ENCODE measurements around the gene HHIPL1. TPM values are rescaled to one million over a fixed set of nuclear protein-coding genes. Genes with fewer than 3 reads are reported as not detected.

HHIPL1 gene
- total RNA-seq, 1 experiment from 2014 or later: 2.6 TPM

- H4K8ac ChIP-seq (replicated peaks; ENCODE audit: insufficient read length, low read depth, low read length): no peak overlapping the region
- no peak overlapping the region for H3T11ph ChIP-seq (ENCODE audit: low read length)
- Mint-ChIP-seq H3K36me3 (ENCODE audit: insufficient read depth in 1 of 3, low read depth in 3 of 3) (no peaks in the 10 kb centered on the region; a peak in 1 of 7 replicates), H3K9me3 (no peaks in the 10 kb centered on the region; a peak in 1 of 5 replicates), H3K4me3 (no peak overlapping the region), H3K27ac (no peak overlapping the region), H3K4me1 (peaks cover 12 to 19% of the 10 kb centered on the region in 2 experiments), H3K27me3 (ENCODE audit: low read depth) (peaks cover 29% of the 10 kb centered on the region)
- H2BK120ac ChIP-seq (ENCODE audit: low read depth, low read length, poor library complexity, severe bottlenecking): no peak overlapping the region
- no peak overlapping the region for H2BK5ac ChIP-seq (ENCODE audit: insufficient read length, low read length)
- no peak overlapping the region for H3K23ac ChIP-seq (ENCODE audit: insufficient read length, low read depth, low read length)
- no peak for TF ChIP-seq CTCF (conservative IDR thresholded peaks at IDR 0.05)
- H2AK5ac ChIP-seq (ENCODE audit: insufficient read length, low read length): no peak overlapping the region
- H3K23me2 ChIP-seq (ENCODE audit: insufficient read length, low read depth, low read length, poor library complexity, severe bottlenecking): no peaks in the 10 kb centered on the region
- H3K56ac ChIP-seq (ENCODE audit: insufficient read length, low read depth, low read length): no peak overlapping the region
- H4K91ac ChIP-seq (ENCODE audit: insufficient read length, low read depth, low read length): no peak overlapping the region
- H3K18ac ChIP-seq (ENCODE audit: insufficient read length, low read depth, low read length): no peak overlapping the region
- DNase-seq: no peak
- no peak overlapping the region for H3K4ac ChIP-seq (ENCODE audit: low read depth, low read length)
- H2AFZ ChIP-seq (ENCODE audit: low read length): no peak overlapping the region
- WGBS (ENCODE audit: extremely low coverage, insufficient read length, low lambda C conversion rate): no CpG with 5 or more reads among the region's 4 CpGs
- no peak overlapping the region for H2BK15ac ChIP-seq (ENCODE audit: low read depth, low read length)
- no peak overlapping the region for H2BK20ac ChIP-seq (ENCODE audit: low read depth, low read length, poor library complexity, severe bottlenecking)
- no peaks in the 10 kb centered on the region for H3K79me2 ChIP-seq (ENCODE audit: insufficient read depth, low read length)
- no peaks in the 10 kb centered on the region for H3K9me3 ChIP-seq (ENCODE audit: control insufficient read depth, low read depth, low read length)
- no peak overlapping the region for H3K4me2 ChIP-seq (ENCODE audit: insufficient read depth, insufficient read length, low read length)
- no peak overlapping the region for H3K27ac ChIP-seq (ENCODE audit: insufficient read length, low read depth, low read length)
- H3K9ac ChIP-seq (ENCODE audit: extremely low read depth, insufficient read length, low read length): no peak overlapping the region
- no peaks in the 10 kb centered on the region for H3K4me1 ChIP-seq (ENCODE audit: insufficient read depth, low read length)
- H2BK12ac ChIP-seq (ENCODE audit: insufficient read length, low read depth, low read length): no peak overlapping the region
- H4K5ac ChIP-seq (ENCODE audit: insufficient read length, low read depth, low read length): no peak overlapping the region
- no peaks in the 10 kb centered on the region for H3K27me3 ChIP-seq (ENCODE audit: insufficient read depth, low read length)
- no peak overlapping the region for H3K14ac ChIP-seq (ENCODE audit: insufficient read depth, low read length)
- H4K20me1 ChIP-seq (ENCODE audit: control insufficient read depth, insufficient read depth, insufficient read length): no peaks in the 10 kb centered on the region
- H3K79me1 ChIP-seq (ENCODE audit: insufficient read depth, low read depth, low read length, poor library complexity, severe bottlenecking): no peaks in the 10 kb centered on the region
Observed at GRCh38 chr14:99655521-99655920, 10.6 kb downstream of the HHIPL1 start.

Measured in H9 (cell line).